ENCODE measurements around the gene NFAT5. TPM values are rescaled to one million over a fixed set of nuclear protein-coding genes. Genes with fewer than 3 reads are reported as not detected.

NFAT5 gene
- total and polyA plus RNA-seq, 3 donors from 2014 or later: 20.5 to 101 (median 72.4) TPM

MicroRNA genes within 50 kb of the gene (microRNA counts, 767-probe panel; counts per million panel counts)
- 0 to 152 counts per million in 2 donors for microRNA hsa-miR-1538

Small RNAs within 50 kb of the gene (microRNA-seq; reads per million reads assigned to microRNA genes)
- gene MIR1538 (ENCODE audit: borderline number of aligned reads in 2 of 2, borderline replicate concordance in 1 of 2): 0 to 2.1 reads per million in 2 donors

Small RNAs within 50 kb of the gene (small RNA-seq; reads per million reads assigned to genes)
- 0 reads per million in 2 donors for gene MIR1538

Other genes starting within 250 kb of the NFAT5 start
- gene PDF, start 235.4 kb upstream of the NFAT5 start, total RNA-seq: 10 to 100 TPM; 25.7 to 27.9 TPM
- 3.9 TPM for gene PDF, start 235.4 kb upstream of the NFAT5 start, polyA plus RNA-seq (ENCODE audit: insufficient read depth, low read depth, low replicate concordance)
- gene COG8, start 226.4 kb upstream of the NFAT5 start, total RNA-seq: 10 to 100 TPM; 90.8 to 96.6 TPM
- gene COG8, start 226.4 kb upstream of the NFAT5 start, polyA plus RNA-seq (ENCODE audit: insufficient read depth, low read depth, low replicate concordance): 74.1 TPM
- 10 to 100 TPM; 16.2 to 17.2 TPM for gene NIP7, start 226.2 kb upstream of the NFAT5 start, total RNA-seq
- 22.4 TPM for gene NIP7, start 226.2 kb upstream of the NFAT5 start, polyA plus RNA-seq (ENCODE audit: insufficient read depth, low read depth, low replicate concordance)
- gene TMED6, start 214.2 kb upstream of the NFAT5 start, total RNA-seq: 1 to 10 TPM in 1 of 2 donors, not detected in 1; 1.4 TPM
- gene TMED6, start 214.2 kb upstream of the NFAT5 start, polyA plus RNA-seq (ENCODE audit: insufficient read depth, low read depth, low replicate concordance): 1.6 TPM
- 10 to 100 TPM; 35.2 to 36.0 TPM for gene TERF2, start 180.0 kb upstream of the NFAT5 start, total RNA-seq
- 34.6 TPM for gene TERF2, start 180.0 kb upstream of the NFAT5 start, polyA plus RNA-seq (ENCODE audit: insufficient read depth, low read depth, low replicate concordance)
- gene CYB5B, start 141.3 kb upstream of the NFAT5 start, total RNA-seq: 10 to 100 TPM; 65.8 to 85.0 TPM
- gene CYB5B, start 141.3 kb upstream of the NFAT5 start, polyA plus RNA-seq (ENCODE audit: insufficient read depth, low read depth, low replicate concordance): 91.9 TPM
- 10 to 100 TPM in 1 of 2 donors, 1 to 10 TPM in 1; 6.6 to 10.1 TPM for gene NQO1, start 160.6 kb downstream of the NFAT5 start, total RNA-seq
- 13.5 TPM for gene NQO1, start 160.6 kb downstream of the NFAT5 start, polyA plus RNA-seq (ENCODE audit: insufficient read depth, low read depth, low replicate concordance)
- 10 to 100 TPM; 29.5 to 42.6 TPM for gene NOB1, start 189.0 kb downstream of the NFAT5 start, total RNA-seq
- 34.6 TPM for gene NOB1, start 189.0 kb downstream of the NFAT5 start, polyA plus RNA-seq (ENCODE audit: insufficient read depth, low read depth, low replicate concordance)
- gene WWP2, start 196.4 kb downstream of the NFAT5 start, total RNA-seq: 10 to 100 TPM; 57.6 to 60.6 TPM
- 46.4 TPM for gene WWP2, start 196.4 kb downstream of the NFAT5 start, polyA plus RNA-seq (ENCODE audit: insufficient read depth, low read depth, low replicate concordance)

Measured in testis (tissue), 3 donors.